Naive thymus-derived CD4-positive, alpha-beta T cell (primary cell): Measurements from ENCODE around the gene IGFALS. TPM values are rescaled to one million over a fixed set of nuclear protein-coding genes. Genes with fewer than 3 reads are reported as not detected.
"Not testable (repeated sequence)": the region's sequence is repeated elsewhere in the genome, so short reads cannot be mapped to it uniquely, and the experiment has no call there.

ENCODE experiments used
- ATAC-seq: fragments of 150-1000 bp; cut with Tn5 transposase; 2 replicates; pipeline ENCODE4 v1.10.0; 2021; ENCODE audit warnings: mild to moderate bottlenecking, moderate library complexity
- CTCF ChIA-PET: fragments of 350-600 bp; sonication (Branson Sonifier 250); formaldehyde crosslinking; loops from one replicate; lab custom pipeline; 2021; ENCODE audit warnings: antibody characterized with exemption; lab: Charles Lee
- POLR2A ChIA-PET: fragments of 350-600 bp; sonication (Branson Sonifier 250); formaldehyde crosslinking; loops from one replicate; lab custom pipeline; 2021; ENCODE audit warnings: antibody characterized with exemption, inconsistent platforms; lab: Charles Lee
- DNase-seq, 9 donors: peaks; one replicate each; pipeline versions ENCODE4 v3.0.0 to v3.0.0-alpha.2; 2020 to 2022; ENCODE audit warnings: mixed read lengths in 1 of 9
- H3K27ac ChIP-seq: one replicate; pipeline ENCODE4 v1.7.0; 2013; ENCODE audit warnings: mild to moderate bottlenecking, low read depth, low read length, moderate library complexity
- H3K27me3 ChIP-seq, 2 donors: one replicate each; pipeline ENCODE4 v1.7.0; 2013; ENCODE audit warnings: low read length in 2 of 2, mild to moderate bottlenecking in 2 of 2, moderate library complexity in 2 of 2; ENCODE audit not compliant: control insufficient read depth in 2 of 2, insufficient read depth in 2 of 2
- H3K36me3 ChIP-seq, 3 experiments: 1 replicate in 2 of 3; 2 replicates in 1 of 3; pipeline ENCODE4 v1.7.0; 2013; ENCODE audit warnings: low read length in 3 of 3, mild to moderate bottlenecking in 3 of 3, moderate library complexity in 1 of 3; ENCODE audit not compliant: insufficient read depth in 3 of 3, control insufficient read depth in 2 of 3
- H3K4me1 ChIP-seq, 2 donors: one replicate each; pipeline ENCODE4 v1.7.0; 2013; ENCODE audit warnings: low read length in 2 of 2, mild to moderate bottlenecking in 2 of 2, moderate library complexity in 1 of 2; ENCODE audit not compliant: control insufficient read depth in 2 of 2, insufficient read depth in 2 of 2
- H3K4me3 ChIP-seq: 2 replicates; pipeline ENCODE4 v1.7.0; 2013; ENCODE audit warnings: mild to moderate bottlenecking, low read length
- H3K9me3 ChIP-seq, 3 experiments: 1 replicate in 2 of 3; 2 replicates in 1 of 3; pipeline ENCODE4 v1.7.0; 2013; ENCODE audit warnings: low read length in 3 of 3; ENCODE audit not compliant: control insufficient read depth in 2 of 3
- H3K27ac Mint-ChIP-seq, 9 donors: one replicate each; pipeline ENCODE4 v1.8.0; 2020 to 2022; ENCODE audit warnings: mixed read lengths in 9 of 9, mild to moderate bottlenecking in 8 of 9, moderate library complexity in 5 of 9, inconsistent platforms in 2 of 9
- H3K27me3 Mint-ChIP-seq, 5 donors: one replicate each; pipeline ENCODE4 v1.8.0; 2021 to 2022; ENCODE audit warnings: mixed read lengths in 5 of 5, mild to moderate bottlenecking in 1 of 5
- H3K36me3 Mint-ChIP-seq, 5 donors: one replicate each; pipeline ENCODE4 v1.8.0; 2020 to 2022; ENCODE audit warnings: mixed read lengths in 5 of 5, mild to moderate bottlenecking in 3 of 5, inconsistent platforms in 1 of 5
- H3K4me1 Mint-ChIP-seq, 7 donors: one replicate each; pipeline ENCODE4 v1.8.0; 2020 to 2022; ENCODE audit warnings: mixed read lengths in 7 of 7, mild to moderate bottlenecking in 3 of 7, inconsistent platforms in 1 of 7
- H3K4me3 Mint-ChIP-seq, 10 donors: one replicate each; pipeline ENCODE4 v1.8.0; 2020 to 2022; ENCODE audit warnings: mild to moderate bottlenecking in 10 of 10, mixed read lengths in 10 of 10, moderate library complexity in 6 of 10, inconsistent platforms in 2 of 10
- H3K9me3 Mint-ChIP-seq, 11 donors: one replicate each; pipeline ENCODE4 v1.8.0; 2020 to 2022; ENCODE audit warnings: mixed read lengths in 11 of 11, mild to moderate bottlenecking in 4 of 11, inconsistent platforms in 1 of 11, moderate library complexity in 1 of 11
- intact Hi-C, 2 donors: fragments of 100-400 bp; cut with micrococcal nuclease; formaldehyde crosslinking; loops; one replicate each; pipeline ENCODE4 v1.15.1; 2023
- polyA plus RNA-seq, 2 donors: library from polyadenylated mRNA; unstranded; fragments of 300-500 nt; fragmentation: Illumina TruSeq; gene quantifications; one replicate each; pipeline ENCODE4 v1.2.3, GENCODE V29; 2021
- total RNA-seq, 6 experiments: library from RNA in 5 of 6; stranded (reverse) in 5 of 6; gene quantifications; 1 replicate in 5 of 6; 2 replicates in 1 of 6; pipeline ENCODE4 v1.2.3 and lab custom pipeline; 2021 to 2026

The IGFALS gene
- total and polyA plus RNA-seq, 7 experiments from 2014 or later, result 0.19 to 1.5 (median 0.74) TPM; not detected in 1

GRCh38 chr16:1810536-1810935 is 17.0 kb upstream of the IGFALS start:
- no peaks in the 10 kb centered on the region for H3K9me3 ChIP-seq
- peaks cover 8 to 52% (median 11%) of the 10 kb centered on the region in 3 experiments for H3K36me3 ChIP-seq
- no peak overlapping the region for H3K27ac ChIP-seq
- peaks cover 0 to 2% (median 0%) of the 10 kb centered on the region in 11 donors for H3K9me3 Mint-ChIP-seq
- no peaks in the 10 kb centered on the region for H3K4me1 ChIP-seq
- ATAC-seq (no peak), DNase-seq (no peak)
- no peaks in the 10 kb centered on the region for H3K27me3 ChIP-seq
- ChIA-PET POLR2A (no interaction called here), CTCF (no interaction called here)
- H3K36me3 Mint-ChIP-seq, result peaks cover 0 to 38% (median 21%) of the 10 kb centered on the region in 5 donors
- peaks cover 2 to 14% (median 9%) of the 10 kb centered on the region in 7 donors for H3K4me1 Mint-ChIP-seq
- intact Hi-C loops, result no loop called here
- no peak overlapping the region for H3K27ac Mint-ChIP-seq
- H3K27me3 Mint-ChIP-seq, result no peaks in the 10 kb centered on the region
- no peak overlapping the region for H3K4me3 Mint-ChIP-seq
- H3K4me3 ChIP-seq, result no peak overlapping the region

- H3K36me3 ChIP-seq, result peaks cover 7 to 48% (median 8%) of the 10 kb centered on the region in 3 experiments
- no peaks in the 10 kb centered on the region for H3K27me3 Mint-ChIP-seq
- peaks cover 0 to 36% (median 18%) of the 10 kb centered on the region in 5 donors for H3K36me3 Mint-ChIP-seq
- H3K9me3 ChIP-seq, result no peaks in the 10 kb centered on the region
- H3K4me3 Mint-ChIP-seq, result no peak overlapping the region
- intact Hi-C loops, result no loop called here
- H3K27me3 ChIP-seq, result no peaks in the 10 kb centered on the region
- no peak overlapping the region for H3K27ac ChIP-seq
- peaks cover 0 to 2% (median 0%) of the 10 kb centered on the region in 11 donors for H3K9me3 Mint-ChIP-seq
- H3K27ac Mint-ChIP-seq, result no peak overlapping the region
- CTCF ChIA-PET, result no interaction called here
- H3K4me1 ChIP-seq, result no peaks in the 10 kb centered on the region
- POLR2A ChIA-PET, result no interaction called here
- peaks cover 2 to 14% (median 9%) of the 10 kb centered on the region in 7 donors for H3K4me1 Mint-ChIP-seq
- DNase-seq (no peak), ATAC-seq (no peak)
- no peak overlapping the region for H3K4me3 ChIP-seq
These were observed 16.6 kb upstream of the IGFALS start for GRCh38 chr16:1810106-1810505.

DNA sequence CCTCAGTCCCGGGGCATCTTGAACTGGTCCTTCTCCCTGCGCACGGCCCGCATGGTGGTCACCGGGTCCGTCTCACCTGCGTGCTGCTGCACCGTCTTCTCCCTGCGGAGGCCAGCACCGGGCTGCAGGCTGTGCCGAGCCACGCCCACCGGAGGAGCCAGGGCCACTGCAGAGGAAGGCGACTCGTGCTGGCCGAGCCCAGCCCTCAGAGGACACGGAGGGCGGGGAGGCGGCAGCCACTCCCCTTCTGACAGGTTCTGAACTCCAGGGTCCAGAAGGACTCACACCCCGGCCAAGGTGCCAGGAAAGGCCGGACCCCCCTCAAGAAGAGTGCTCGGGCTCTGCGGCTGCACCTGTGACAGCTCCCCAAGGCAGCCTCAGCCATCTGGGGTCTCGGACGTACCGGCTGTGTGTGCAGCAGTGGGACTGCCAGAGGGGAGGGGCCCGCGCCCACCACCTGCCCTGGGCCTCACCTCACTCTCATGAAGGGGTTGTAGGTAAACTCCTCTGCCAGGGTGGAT is 15.8 kb upstream of the IGFALS start:
- no peak overlapping the region for H3K27ac Mint-ChIP-seq
- POLR2A ChIA-PET, result no interaction called here
- ATAC-seq, result no peak

DNA sequence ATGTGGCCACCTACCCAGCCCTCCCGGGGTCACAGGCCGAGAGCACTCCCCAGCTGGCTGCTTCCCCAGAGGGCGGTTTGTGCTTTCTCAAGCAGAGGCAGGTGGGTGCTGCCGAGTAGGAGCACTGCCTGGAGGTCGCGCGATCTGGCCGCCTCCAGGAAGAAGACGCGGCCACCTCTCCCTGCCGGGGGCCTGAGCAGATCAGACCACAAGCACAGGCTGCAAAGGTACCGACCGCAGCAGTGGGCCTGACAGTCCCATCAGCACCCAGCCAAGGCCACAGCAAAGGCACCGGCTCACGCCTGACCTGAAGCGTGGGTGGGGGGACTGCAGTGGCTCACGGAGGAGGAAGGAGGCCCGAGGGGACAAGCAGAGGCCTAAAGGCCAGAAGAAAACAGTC is 15.2 kb upstream of the IGFALS start:
- no peaks in the 10 kb centered on the region for H3K27me3 Mint-ChIP-seq
- ATAC-seq (no peak), DNase-seq (no peak)
- peaks cover 0 to 14% (median 8%) of the 10 kb centered on the region in 7 donors for H3K4me1 Mint-ChIP-seq
- peaks cover 7 to 41% (median 8%) of the 10 kb centered on the region in 3 experiments for H3K36me3 ChIP-seq
- CTCF ChIA-PET, result no interaction called here
- H3K27me3 ChIP-seq, result no peaks in the 10 kb centered on the region
- no peak overlapping the region for H3K4me3 Mint-ChIP-seq
- H3K27ac Mint-ChIP-seq, result no peak overlapping the region
- no peaks in the 10 kb centered on the region for H3K4me1 ChIP-seq
- H3K9me3 ChIP-seq, result no peaks in the 10 kb centered on the region
- peaks cover 0 to 33% (median 13%) of the 10 kb centered on the region in 5 donors for H3K36me3 Mint-ChIP-seq
- intact Hi-C loops, result no loop called here
- no peak overlapping the region for H3K4me3 ChIP-seq
- POLR2A ChIA-PET, result no interaction called here
- H3K27ac ChIP-seq, result no peak overlapping the region
- H3K9me3 Mint-ChIP-seq, result peaks cover 0 to 2% (median 0%) of the 10 kb centered on the region in 11 donors

More for the DNA sequence above, 15.8 kb upstream of the IGFALS start:
- Mint-ChIP-seq H3K4me3 (no peak overlapping the region), H3K36me3 (peaks cover 0 to 33% (median 15%) of the 10 kb centered on the region in 5 donors), H3K27me3 (no peaks in the 10 kb centered on the region), H3K4me1 (peaks cover 0 to 14% (median 9%) of the 10 kb centered on the region in 7 donors), H3K9me3 (peaks cover 0 to 2% (median 0%) of the 10 kb centered on the region in 11 donors)
- Histone ChIP-seq H3K9me3 (no peaks in the 10 kb centered on the region), H3K4me3 (no peak overlapping the region), H3K36me3 (peaks cover 7 to 45% (median 8%) of the 10 kb centered on the region in 3 experiments), H3K27ac (no peak overlapping the region), H3K27me3 (no peaks in the 10 kb centered on the region), H3K4me1 (no peaks in the 10 kb centered on the region)
- no peak for DNase-seq
- CTCF ChIA-PET, result no interaction called here
- intact Hi-C loops, result no loop called here

DNA sequence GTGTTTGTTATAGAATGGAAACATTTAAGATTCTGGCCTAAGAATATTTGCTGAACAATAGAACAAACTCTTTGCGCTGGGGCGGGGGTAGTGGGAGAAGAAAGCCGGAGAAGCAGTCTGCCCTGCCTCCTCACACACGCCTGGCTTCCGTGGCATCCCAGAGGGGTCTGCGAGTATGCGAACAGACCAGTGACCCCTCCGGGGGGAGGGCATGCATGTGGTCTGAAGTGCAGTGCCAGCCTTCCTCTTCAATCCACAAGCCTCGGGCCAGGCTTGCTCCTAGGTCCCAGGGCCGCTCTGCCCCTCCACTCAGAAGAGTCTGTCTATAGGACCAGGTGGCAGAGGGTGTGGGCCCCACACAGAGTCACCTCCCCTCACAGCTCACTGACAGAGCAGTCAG is 14.1 kb upstream of the IGFALS start:
- Mint-ChIP-seq H3K4me3 (no peak overlapping the region), H3K27me3 (no peaks in the 10 kb centered on the region), H3K9me3 (peaks cover 0 to 2% (median 0%) of the 10 kb centered on the region in 11 donors), H3K36me3 (peaks cover 0 to 33% (median 10%) of the 10 kb centered on the region in 5 donors), H3K27ac (no peak overlapping the region), H3K4me1 (peaks cover 0 to 3% (median 0%) of the 10 kb centered on the region in 7 donors)
- no peak overlapping the region for H3K4me3 ChIP-seq
- ChIA-PET POLR2A (no interaction called here), CTCF (no interaction called here)
- DNase-seq (no peak), ATAC-seq (no peak)
- H3K27ac ChIP-seq, result no peak overlapping the region
- peaks cover 7 to 37% (median 8%) of the 10 kb centered on the region in 3 experiments for H3K36me3 ChIP-seq
- no peaks in the 10 kb centered on the region for H3K27me3 ChIP-seq
- intact Hi-C loops, result no loop called here
- H3K4me1 ChIP-seq, result no peaks in the 10 kb centered on the region
- H3K9me3 ChIP-seq, result no peaks in the 10 kb centered on the region

DNA sequence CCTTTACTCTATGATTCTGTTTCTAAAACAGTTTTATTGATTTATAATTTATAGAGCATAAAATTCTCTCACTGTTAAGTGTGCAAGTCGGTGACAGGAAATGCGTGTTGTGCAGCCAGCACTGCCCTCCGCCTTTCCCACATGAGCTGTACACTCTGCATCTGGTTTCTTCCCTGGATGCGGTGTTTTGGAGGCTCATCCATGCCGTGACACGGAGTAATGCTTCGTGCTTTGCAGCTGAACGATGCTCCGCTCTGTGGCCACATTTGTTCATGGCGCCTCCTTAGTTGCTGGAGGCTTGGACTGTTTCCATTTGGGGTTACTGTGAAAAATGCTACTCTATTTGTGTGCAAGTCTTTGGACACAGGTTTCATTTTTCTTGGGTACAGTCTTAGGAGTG is 7.2 kb upstream of the IGFALS start:
- ATAC-seq (no peak), DNase-seq (no peak)
- no peaks in the 10 kb centered on the region for H3K36me3 ChIP-seq
- H3K36me3 Mint-ChIP-seq, result peaks cover 0 to 9% (median 3%) of the 10 kb centered on the region in 5 donors
- no peaks in the 10 kb centered on the region for H3K4me1 ChIP-seq
- H3K4me1 Mint-ChIP-seq, result peaks cover 0 to 3% (median 0%) of the 10 kb centered on the region in 7 donors
- no peaks in the 10 kb centered on the region for H3K27me3 ChIP-seq
- CTCF ChIA-PET, result no interaction called here
- peaks cover 0 to 6% (median 0%) of the 10 kb centered on the region in 3 experiments for H3K9me3 ChIP-seq
- POLR2A ChIA-PET, result no interaction called here
- H3K27ac ChIP-seq, result no peak overlapping the region
- H3K4me3 ChIP-seq, result no peak overlapping the region
- no peaks in the 10 kb centered on the region for H3K27me3 Mint-ChIP-seq
- no peak overlapping the region for H3K4me3 Mint-ChIP-seq
- no peak overlapping the region for H3K27ac Mint-ChIP-seq
- intact Hi-C loops, result no loop called here
- peaks cover 0 to 18% (median 7%) of the 10 kb centered on the region in 11 donors for H3K9me3 Mint-ChIP-seq

- Mint-ChIP-seq H3K9me3 (peaks cover 0 to 18% (median 7%) of the 10 kb centered on the region in 11 donors), H3K27ac (peak overlapping the region in 1 of 9 donors; percentile 71)
- CTCF ChIA-PET, H3K9me3 ChIP-seq, DNase-seq, H3K4me1 ChIP-seq, ATAC-seq, H3K27me3 ChIP-seq, H3K27ac ChIP-seq, H3K4me1 Mint-ChIP-seq, H3K4me3 Mint-ChIP-seq, H3K36me3 ChIP-seq, H3K36me3 Mint-ChIP-seq, H3K27me3 Mint-ChIP-seq, H3K4me3 ChIP-seq, intact Hi-C loops: not testable (repeated sequence)
- POLR2A ChIA-PET, result interaction anchor here (2.0 kb wide), 1 partner anchor 17 kb away, joined by 7 read pairs; the partner anchor contains the start of genes NUBP2 and SPSB3
These were observed 5.8 kb upstream of the IGFALS start for GRCh38 chr16:1799263-1799662.
